Thyroid gland (tissue), 4 donors: ENCODE measurements around the gene TLR2. TPM values are rescaled to one million over a fixed set of nuclear protein-coding genes. Genes with fewer than 3 reads are reported as not detected.

ENCODE experiments used
- DNase-seq, 2 donors: peaks; one replicate each; pipeline ENCODE4 v3.0.0-alpha.2; 2019
- H3K27ac ChIP-seq, 3 donors: fragments of 200-600 bp; sonication (generic); 1 replicate in 2 of 3; 2 replicates in 1 of 3; pipeline ENCODE4 v1.5.1; 2016 to 2019; ENCODE audit warnings: mild to moderate bottlenecking in 1 of 3, moderate library complexity in 1 of 3
- H3K27me3 ChIP-seq: fragments of 200-600 bp; sonication (generic); one replicate; pipeline ENCODE4 v1.5.1; 2019
- H3K36me3 ChIP-seq, 2 donors: fragments of 200-600 bp; sonication (generic); one replicate each; pipeline ENCODE4 v1.5.1; 2016 to 2019
- H3K4me1 ChIP-seq, 2 donors: fragments of 200-600 bp; sonication (generic); one replicate each; pipeline ENCODE4 v1.5.1; 2017 to 2019
- H3K4me3 ChIP-seq, 3 donors: fragments of 200-600 bp; sonication (generic); replicated peaks in 1 of 3; 1 replicate in 2 of 3; 2 replicates in 1 of 3; pipeline ENCODE4 v1.5.1; 2016; ENCODE audit warnings: mild to moderate bottlenecking in 1 of 3
- H3K9me3 ChIP-seq: fragments of 200-600 bp; sonication (generic); one replicate; pipeline ENCODE4 v1.5.1; 2017
- POLR2A ChIP-seq, 2 donors: fragments of 450-650 bp; IDR thresholded peaks; one replicate each; pipeline ENCODE4 v1.6.1; 2017; ENCODE audit warnings: antibody characterized with exemption in 2 of 2, mild to moderate bottlenecking in 2 of 2, moderate library complexity in 1 of 2
- WGBS, 2 donors: methylation state at CpG; one replicate each; pipeline ENCODE4 v1.1.5; 2017; 5-methylcytosine and 5-hydroxymethylcytosine counted together
- intact Hi-C: fragments of 100-400 bp; cut with DNase I; formaldehyde crosslinking; loops from one replicate; pipeline ENCODE4 v1.15.1; 2023
- total RNA-seq, 4 donors: library from RNA; depleted of rRNA; stranded (reverse); fragments of >200 nt; gene quantifications; one replicate each; pipeline ENCODE4 v1.2.3, GENCODE V29; 2016
- TF ChIP-seq, protein P1 (sequence below), 6 experiments: fragments of 200-600 bp in 3 of 6; fragments of 450-650 bp in 3 of 6; sonication (generic) in 3 of 6; IDR thresholded peaks; one replicate each; pipeline ENCODE4 v1.5.1; 2016 to 2019; ENCODE audit warnings: antibody characterized with exemption in 6 of 6, mild to moderate bottlenecking in 2 of 6, inconsistent platforms in 1 of 6, moderate library complexity in 1 of 6

TLR2 gene
- total RNA-seq, 4 donors from 2014 or later = 5.5 to 9.9 (median 7.7) TPM

DNA sequence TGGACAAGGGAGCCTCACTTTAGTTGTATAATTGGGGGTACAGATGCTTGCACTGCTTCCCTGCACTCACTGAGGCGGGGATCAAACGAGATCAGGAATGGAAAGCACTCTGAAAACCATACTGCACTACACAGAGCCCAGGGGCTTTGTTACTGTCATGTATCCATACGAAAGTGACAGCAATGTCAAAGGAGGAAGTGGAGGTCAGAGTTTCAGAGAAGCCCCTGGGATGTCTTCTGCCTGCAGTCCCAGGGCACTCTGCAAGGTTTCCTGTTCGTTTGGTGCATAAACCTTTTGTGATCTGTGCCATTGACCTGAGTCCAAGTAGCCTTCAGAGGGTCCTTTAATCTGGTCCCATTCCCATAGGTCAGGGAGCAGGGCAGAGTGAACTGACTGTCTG, 44.6 kb downstream of the TLR2 start:
- TF ChIP-seq POLR2A (IDR thresholded peaks at IDR 0.05) = no peak
- Histone ChIP-seq H3K27me3 (no peaks in the 10 kb centered on the region), H3K9me3 (no peaks in the 10 kb centered on the region), H3K4me1 (no peaks in the 10 kb centered on the region), H3K27ac (no peak overlapping the region), H3K36me3 (no peaks in the 10 kb centered on the region), H3K4me3 (no peak overlapping the region)
- WGBS, 2 donors = 75 to 83% methylated on average over 4 of the region's 4 CpGs
- intact Hi-C loops = no loop called here
- no peak for DNase-seq

DNA sequence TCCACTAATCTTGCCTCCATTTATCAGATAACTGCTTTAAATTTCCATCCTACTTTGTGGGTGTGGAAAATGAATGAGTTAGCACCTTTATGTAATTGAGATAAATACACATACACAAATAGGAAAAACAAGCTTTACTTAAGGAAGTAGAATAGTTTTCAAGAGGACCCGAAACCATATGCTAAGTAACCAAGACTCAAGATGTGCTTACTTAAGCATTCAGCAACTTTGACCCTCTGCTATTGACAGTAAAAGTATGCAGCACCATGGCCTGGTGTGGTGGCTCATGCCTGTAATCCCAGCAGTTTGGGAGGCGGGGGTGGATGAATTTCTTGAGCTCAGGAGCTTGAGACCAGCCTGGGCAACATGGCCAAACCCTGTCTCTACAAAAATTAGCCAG, 45.8 kb downstream of the TLR2 start:
- no peak overlapping the region for H3K27ac ChIP-seq
- intact Hi-C loops = no loop called here
- H3K36me3 ChIP-seq = no peaks in the 10 kb centered on the region
- no peak for DNase-seq
- H3K4me3 ChIP-seq = no peak overlapping the region
- no peaks in the 10 kb centered on the region for H3K27me3 ChIP-seq
- no peaks in the 10 kb centered on the region for H3K9me3 ChIP-seq
- H3K4me1 ChIP-seq = no peaks in the 10 kb centered on the region
- 89 to 91% methylated on average over 2 of the region's 2 CpGs for WGBS, 2 donors
- TF ChIP-seq POLR2A (IDR thresholded peaks at IDR 0.05) = no peak
- TF ChIP-seq, protein P1, sequence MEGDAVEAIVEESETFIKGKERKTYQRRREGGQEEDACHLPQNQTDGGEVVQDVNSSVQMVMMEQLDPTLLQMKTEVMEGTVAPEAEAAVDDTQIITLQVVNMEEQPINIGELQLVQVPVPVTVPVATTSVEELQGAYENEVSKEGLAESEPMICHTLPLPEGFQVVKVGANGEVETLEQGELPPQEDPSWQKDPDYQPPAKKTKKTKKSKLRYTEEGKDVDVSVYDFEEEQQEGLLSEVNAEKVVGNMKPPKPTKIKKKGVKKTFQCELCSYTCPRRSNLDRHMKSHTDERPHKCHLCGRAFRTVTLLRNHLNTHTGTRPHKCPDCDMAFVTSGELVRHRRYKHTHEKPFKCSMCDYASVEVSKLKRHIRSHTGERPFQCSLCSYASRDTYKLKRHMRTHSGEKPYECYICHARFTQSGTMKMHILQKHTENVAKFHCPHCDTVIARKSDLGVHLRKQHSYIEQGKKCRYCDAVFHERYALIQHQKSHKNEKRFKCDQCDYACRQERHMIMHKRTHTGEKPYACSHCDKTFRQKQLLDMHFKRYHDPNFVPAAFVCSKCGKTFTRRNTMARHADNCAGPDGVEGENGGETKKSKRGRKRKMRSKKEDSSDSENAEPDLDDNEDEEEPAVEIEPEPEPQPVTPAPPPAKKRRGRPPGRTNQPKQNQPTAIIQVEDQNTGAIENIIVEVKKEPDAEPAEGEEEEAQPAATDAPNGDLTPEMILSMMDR (IDR thresholded peaks at IDR 0.05) = no peak

DNA sequence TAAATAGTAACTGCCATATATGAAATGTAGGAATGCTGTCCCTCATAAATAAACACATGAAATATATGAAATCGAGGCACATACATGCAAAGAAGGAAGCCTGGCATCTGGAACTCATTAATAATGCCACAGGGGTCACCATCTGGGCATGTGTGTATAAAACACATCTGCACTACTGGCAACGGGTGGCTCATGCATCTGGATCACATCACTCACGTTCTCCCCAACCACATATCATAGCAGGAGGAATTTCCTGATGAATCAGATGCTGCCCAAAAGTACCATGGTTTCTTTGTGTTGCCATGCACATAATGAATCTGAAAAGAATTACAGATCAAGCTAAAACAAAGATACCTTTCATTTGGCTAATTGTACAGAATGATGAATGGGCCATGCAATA, 47.2 kb downstream of the TLR2 start:
- H3K4me3 ChIP-seq = no peak overlapping the region
- H3K4me1 ChIP-seq = no peaks in the 10 kb centered on the region
- H3K27me3 ChIP-seq = no peaks in the 10 kb centered on the region
- no peaks in the 10 kb centered on the region for H3K36me3 ChIP-seq
- H3K27ac ChIP-seq = no peak overlapping the region
- DNase-seq = no peak
- 60 to 77% methylated on average over 3 of the region's 3 CpGs for WGBS, 2 donors
- intact Hi-C loops = no loop called here
- no peaks in the 10 kb centered on the region for H3K9me3 ChIP-seq
- TF ChIP-seq POLR2A (IDR thresholded peaks at IDR 0.05) = no peak
- TF ChIP-seq, protein P1 (IDR thresholded peaks at IDR 0.05) = no peak

DNA sequence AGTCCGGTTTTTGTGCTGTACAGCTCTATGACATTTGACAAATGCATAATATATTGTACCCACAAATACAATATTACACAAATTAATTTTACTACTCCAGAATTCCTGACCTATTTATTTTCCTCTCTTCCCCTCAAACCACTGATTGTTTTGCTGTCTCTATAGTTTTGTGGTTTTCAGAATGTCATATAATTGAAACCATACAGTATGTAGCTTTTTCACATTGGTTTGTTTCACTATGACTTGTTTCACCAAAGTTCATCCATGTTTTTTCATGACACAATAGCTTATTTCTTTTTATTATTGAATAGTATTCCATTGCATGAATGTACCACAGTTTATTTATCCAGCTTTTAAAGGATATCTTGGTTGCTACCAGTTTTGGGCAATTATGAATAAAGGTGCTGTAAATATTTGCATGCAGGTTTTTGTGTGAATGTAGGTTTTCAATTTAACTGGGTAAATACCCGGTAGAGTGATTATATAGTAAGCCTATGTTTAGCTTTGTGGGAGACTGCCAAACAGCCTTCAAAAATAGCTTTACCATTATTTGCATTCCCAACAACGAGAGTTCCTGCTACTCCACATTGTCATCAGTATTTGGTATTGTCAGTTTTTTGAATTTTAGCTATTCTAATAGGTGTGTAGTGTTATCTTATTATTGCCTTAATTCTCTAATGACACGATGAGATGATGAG, 49.8 kb downstream of the TLR2 start:
- WGBS, 2 donors = 82 to 84% methylated on average over 4 of the region's 4 CpGs
- TF ChIP-seq, protein P1 (IDR thresholded peaks at IDR 0.05) = no peak
- TF ChIP-seq POLR2A (IDR thresholded peaks at IDR 0.05) = no peak

DNA sequence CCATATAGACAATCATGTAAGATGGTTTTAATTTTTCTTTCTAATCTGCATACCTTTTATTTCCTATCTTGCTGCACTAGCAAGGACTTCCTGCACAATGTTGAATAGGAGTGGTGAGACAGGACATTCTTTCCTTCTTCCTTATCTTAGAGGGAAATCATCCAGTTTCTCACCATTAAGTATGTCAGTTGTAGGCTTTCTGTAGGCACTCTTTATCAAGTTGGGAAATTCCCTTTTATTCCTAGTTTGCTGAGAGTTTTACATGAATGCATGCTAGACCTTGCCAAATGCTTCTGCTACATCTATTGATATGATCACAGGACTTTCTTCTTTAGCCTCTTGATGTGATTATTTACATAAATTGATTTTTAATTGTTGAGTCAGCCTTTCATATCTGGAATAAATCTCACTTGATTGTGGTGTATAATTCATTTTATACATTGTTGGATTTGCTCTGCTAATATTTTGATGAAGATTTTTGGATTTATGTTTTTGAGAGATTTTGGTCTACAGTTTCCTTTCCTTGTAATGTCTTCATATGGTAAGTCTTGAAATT, 51.9 kb downstream of the TLR2 start:
- TF ChIP-seq POLR2A (IDR thresholded peaks at IDR 0.05) = no peak
- TF ChIP-seq, protein P1 (IDR thresholded peaks at IDR 0.05) = no peak
- Histone ChIP-seq H3K36me3 (no peaks in the 10 kb centered on the region), H3K27ac (no peak overlapping the region), H3K9me3 (no peaks in the 10 kb centered on the region), H3K4me3 (no peak overlapping the region), H3K27me3 (no peaks in the 10 kb centered on the region), H3K4me1 (no peaks in the 10 kb centered on the region)
- no peak for DNase-seq
- intact Hi-C loops = no loop called here

More for the DNA sequence above, 49.8 kb downstream of the TLR2 start:
- no peaks in the 10 kb centered on the region for H3K4me1 ChIP-seq
- no peaks in the 10 kb centered on the region for H3K27me3 ChIP-seq
- H3K9me3 ChIP-seq = no peaks in the 10 kb centered on the region
- DNase-seq = no peak
- H3K4me3 ChIP-seq = no peak overlapping the region
- H3K36me3 ChIP-seq = no peaks in the 10 kb centered on the region
- no peak overlapping the region for H3K27ac ChIP-seq
- intact Hi-C loops = no loop called here
